SK-N-SH (cell line): Measurements from ENCODE around the gene PDE2A. TPM values are rescaled to one million over a fixed set of nuclear protein-coding genes. Genes with fewer than 3 reads are reported as not detected.

Experiments
- CTCF ChIA-PET: fragments of 300-600, 350-600 bp; formaldehyde crosslinking; extraction: SDS; loops from one replicate; lab custom pipeline; 2021; lab: Yijun Ruan, JAX
- POLR2A ChIA-PET: fragments of 350-600 bp; sonication (Branson Sonifier 250); formaldehyde crosslinking; extraction: SDS; loops from one replicate; lab custom pipeline; 2020; ENCODE audit warnings: antibody characterized with exemption, inconsistent platforms; lab: Yijun Ruan, JAX
- DNase-seq: peaks from one replicate; pipeline ENCODE4 v3.0.0; 2012
- H2AFZ ChIP-seq: fragments of 200-600 bp; sonication (generic); 2 replicates; pipeline ENCODE4 v1.8.1; 2016; ENCODE audit warnings: antibody characterized with exemption, mild to moderate bottlenecking, low read depth
- H3F3A ChIP-seq: fragments of 200-600 bp; sonication (generic); replicated peaks from 2 replicates; pipeline ENCODE3; 2016; ENCODE audit warnings: antibody characterized with exemption, mild to moderate bottlenecking; ENCODE audit not compliant: insufficient read depth
- H3K27ac ChIP-seq, 2 experiments: fragments of 200-500 bp in 1 of 2; fragments of 200-600 bp in 1 of 2; sonication (Bioruptor generic) in 1 of 2; sonication (generic), shearing (Covaris generic) in 1 of 2; 2 replicates each; pipeline versions ENCODE4 v1.5.1 to v1.6.1; 2014 to 2016; ENCODE audit warnings: low read depth in 2 of 2, inconsistent platforms in 1 of 2, low read length in 1 of 2, mild to moderate bottlenecking in 1 of 2, mixed read lengths in 1 of 2
- H3K27me3 ChIP-seq: fragments of 200-600 bp; sonication (generic), shearing (Covaris generic); 2 replicates; pipeline ENCODE4 v1.6.1; 2016; ENCODE audit warnings: mixed run types; ENCODE audit not compliant: insufficient read depth
- H3K36me3 ChIP-seq, 2 experiments: fragments of 200-500 bp in 1 of 2; fragments of 200-600 bp in 1 of 2; sonication (Bioruptor generic) in 1 of 2; sonication (generic) in 1 of 2; replicated peaks in 1 of 2; 2 replicates each; pipeline versions ENCODE3 to v1.5.1; 2014 to 2016; ENCODE audit warnings: low read length in 1 of 2, mild to moderate bottlenecking in 1 of 2; ENCODE audit not compliant: insufficient read depth in 2 of 2, control insufficient read depth in 1 of 2
- H3K4me1 ChIP-seq, 2 experiments: fragments of 200-500 bp in 1 of 2; fragments of 200-600 bp in 1 of 2; sonication (Bioruptor generic) in 1 of 2; sonication (generic), shearing (Covaris generic) in 1 of 2; 2 replicates each; pipeline versions ENCODE4 v1.5.1 to v1.6.1; 2014 to 2016; ENCODE audit warnings: low read depth in 1 of 2, low read length in 1 of 2, mixed run types in 1 of 2; ENCODE audit not compliant: insufficient read depth in 2 of 2, control insufficient read depth in 1 of 2
- H3K4me2 ChIP-seq: fragments of 200-600 bp; sonication (generic), shearing (Covaris generic); 2 replicates; pipeline ENCODE4 v1.6.1; 2017; ENCODE audit warnings: mixed run types
- H3K4me3 ChIP-seq, 2 experiments: fragments of 200-500 bp in 1 of 2; fragments of 200-600 bp in 1 of 2; sonication (Bioruptor generic) in 1 of 2; sonication (generic), shearing (Covaris generic) in 1 of 2; 2 replicates each; pipeline versions ENCODE4 v1.5.1 to v1.8.1; 2014 to 2016; ENCODE audit warnings: low read depth in 2 of 2, inconsistent platforms in 1 of 2, low read length in 1 of 2, mild to moderate bottlenecking in 1 of 2, mixed read lengths in 1 of 2, moderate library complexity in 1 of 2
- H3K79me2 ChIP-seq: fragments of 200-600 bp; sonication (generic); 2 replicates; pipeline ENCODE4 v1.8.1; 2017; ENCODE audit warnings: mild to moderate bottlenecking; ENCODE audit not compliant: insufficient read depth
- H3K9ac ChIP-seq: fragments of 200-600 bp; sonication (generic); 2 replicates; pipeline ENCODE4 v1.6.1; 2017; ENCODE audit warnings: mixed run types
- H3K9me2 ChIP-seq: fragments of 200-600 bp; sonication (generic); 2 replicates; pipeline ENCODE4 v1.6.1; 2017; ENCODE audit warnings: mixed run types
- H3K9me3 ChIP-seq: fragments of 200-600 bp; sonication (generic); 2 replicates; pipeline ENCODE4 v1.6.1; 2017; ENCODE audit warnings: mixed run types, mild to moderate bottlenecking, moderate library complexity
- H4K20me1 ChIP-seq: fragments of 200-600 bp; sonication (generic); 2 replicates; pipeline ENCODE4 v1.6.1; 2017; ENCODE audit warnings: mild to moderate bottlenecking, mixed run types; ENCODE audit not compliant: insufficient read depth
- ELF1 ChIP-seq: IDR thresholded peaks from 2 replicates; pipeline ENCODE4 v1.4.0; 2012
- FOSL2 ChIP-seq: IDR thresholded peaks from 2 replicates; pipeline ENCODE4 v1.4.0; 2012; ENCODE audit warnings: low read depth, mild to moderate bottlenecking, moderate library complexity, borderline replicate concordance
- FOXJ3 ChIP-seq: sonication (generic); formaldehyde crosslinking; IDR thresholded peaks from 2 replicates; pipeline ENCODE4 v1.5.1; 2020; ENCODE audit warnings: mild to moderate bottlenecking, missing genetic modification reagents
- FOXM1 ChIP-seq: IDR thresholded peaks from 2 replicates; pipeline ENCODE4 v1.4.0; 2012; ENCODE audit warnings: low read depth, mild to moderate bottlenecking
- GATA2 ChIP-seq: sonication (generic); formaldehyde crosslinking; IDR thresholded peaks from 2 replicates; pipeline ENCODE4 v1.5.0; 2020; ENCODE audit warnings: mild to moderate bottlenecking, missing genetic modification reagents
- MEF2A ChIP-seq: IDR thresholded peaks from 2 replicates; pipeline ENCODE4 v1.4.0; 2012; ENCODE audit warnings: low read depth, borderline replicate concordance
- MXI1 ChIP-seq: IDR thresholded peaks from 2 replicates; pipeline ENCODE4 v1.6.1; 2012; ENCODE audit warnings: mild to moderate bottlenecking, low read depth, low read length, improper control_type of control experiment
- NRF1 ChIP-seq: IDR thresholded peaks from 2 replicates; pipeline ENCODE4 v1.6.1; 2012; ENCODE audit warnings: low read depth, mild to moderate bottlenecking, low read length
- POLR2AphosphoS5 ChIP-seq: IDR thresholded peaks from 2 replicates; pipeline ENCODE4 v1.6.1; 2012; ENCODE audit warnings: low read depth, low read length
- RAD21 ChIP-seq: IDR thresholded peaks from 2 replicates; pipeline ENCODE4 v1.6.1; 2012; ENCODE audit warnings: mild to moderate bottlenecking, low read length
- SMC3 ChIP-seq: IDR thresholded peaks from 2 replicates; pipeline ENCODE4 v1.6.1; 2012; ENCODE audit warnings: low read depth, low read length, improper control_type of control experiment
- TAF1 ChIP-seq: IDR thresholded peaks from 2 replicates; pipeline ENCODE4 v1.6.1; 2012; ENCODE audit warnings: low read depth, mild to moderate bottlenecking, low read length, moderate library complexity, borderline replicate concordance
- TEAD4 ChIP-seq: IDR thresholded peaks from 2 replicates; pipeline ENCODE4 v1.4.0; 2012; ENCODE audit warnings: mild to moderate bottlenecking, borderline replicate concordance; ENCODE audit not compliant: insufficient read depth
- WGBS: methylation state at CpG from one replicate; pipeline ENCODE4 v1.1.6; 2017; ENCODE audit warnings: low lambda C conversion rate; 5-methylcytosine and 5-hydroxymethylcytosine counted together
- polyA plus RNA-seq, 3 experiments: library from polyadenylated mRNA; depleted of rRNA; stranded (reverse); fragments of >200 nt; gene quantifications; 2 replicates each; pipeline ENCODE4 v1.2.3, GENCODE V29; 2012
- TF ChIP-seq, protein P1 (sequence below): IDR thresholded peaks from 2 replicates; pipeline ENCODE4; 2012
- TF ChIP-seq, protein P2 (sequence below): fragments of 200-600 bp; sonication (generic); IDR thresholded peaks from 2 replicates; pipeline ENCODE4 v1.6.1; 2017; ENCODE audit warnings: antibody characterized with exemption, mild to moderate bottlenecking, moderate library complexity
- TF ChIP-seq, protein P3 (sequence below): IDR thresholded peaks from 2 replicates; pipeline ENCODE4 v1.4.0; 2012; ENCODE audit warnings: low read depth, borderline replicate concordance
- TF ChIP-seq, protein P4 (sequence below): fragments of 150-350 bp; IDR thresholded peaks from 2 replicates; pipeline ENCODE4 v1.6.1; 2017; ENCODE audit warnings: antibody characterized with exemption, low read length, low read depth, borderline replicate concordance

The PDE2A gene
- polyA plus RNA-seq, 1 of the 3 experiments (the other 2 are of a cell fraction), result 0.43 TPM

DNA sequence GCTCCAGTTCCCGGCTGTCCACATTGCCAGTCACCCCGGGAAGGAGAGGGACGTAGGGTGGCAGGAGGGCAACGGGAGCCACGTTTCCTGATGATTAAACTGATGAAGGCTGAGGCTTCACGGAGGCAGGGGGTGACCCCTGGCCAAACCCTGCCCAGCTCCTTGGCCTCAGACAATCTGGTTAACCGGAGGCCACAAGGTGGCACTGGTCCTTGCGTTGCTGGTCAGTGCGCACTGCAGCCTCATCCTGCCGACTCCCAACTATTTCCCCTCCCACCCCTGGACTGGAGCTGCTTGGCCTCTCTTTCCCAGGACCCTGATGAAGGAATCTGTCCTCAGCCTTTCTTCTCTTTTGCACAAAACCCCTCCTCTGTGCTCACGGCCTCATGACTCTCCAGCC, 75.3 kb downstream of the PDE2A start:
- POLR2A ChIA-PET, result interaction anchor here (1.0 to 1.1 kb wide), 2 partner anchors 30 to 84 kb away, joined by 3 to 4 read pairs; no protein-coding TSS in a partner anchor
- peak; percentile 83 for DNase-seq

DNA sequence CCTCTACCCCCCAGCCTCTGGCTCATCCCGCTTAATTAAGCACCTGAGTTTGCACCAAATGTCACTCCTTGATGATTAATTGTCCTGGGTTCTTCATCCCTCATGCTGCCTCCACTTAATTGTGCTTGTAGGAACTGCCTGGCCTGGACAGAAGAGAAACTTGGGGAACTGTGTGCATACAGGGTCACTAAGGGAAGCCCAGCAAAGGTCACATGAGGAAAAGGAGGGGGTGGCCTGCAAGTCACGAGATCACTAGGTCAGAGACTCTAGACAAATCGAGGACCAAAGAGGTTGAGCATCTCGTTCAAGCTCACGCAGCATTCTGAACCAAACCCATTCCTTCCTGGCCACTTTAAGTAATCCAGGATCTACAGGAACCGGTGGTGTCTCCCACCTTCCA, 75.8 kb downstream of the PDE2A start:
- H3K9ac ChIP-seq, result no peak overlapping the region
- no peak for DNase-seq
- no peaks in the 10 kb centered on the region for H3K79me2 ChIP-seq
- no peak overlapping the region for H3K4me2 ChIP-seq
- no peaks in the 10 kb centered on the region for H3K36me3 ChIP-seq
- H4K20me1 ChIP-seq, result no peaks in the 10 kb centered on the region
- ChIA-PET POLR2A (interaction anchor here (1.0 to 1.1 kb wide), 2 partner anchors 31 to 85 kb away, joined by 3 to 4 read pairs; no protein-coding TSS in a partner anchor), CTCF (interaction anchor here (0.5 to 12.6 kb wide), 26 partner anchors 10 to 188 kb away, joined by 3 to 276 read pairs (median 8); no protein-coding TSS in a partner anchor)
- H3F3A ChIP-seq, result no peaks in the 10 kb centered on the region
- no peak overlapping the region for H2AFZ ChIP-seq
- no peaks in the 10 kb centered on the region for H3K9me2 ChIP-seq
- H3K27ac ChIP-seq, result no peak overlapping the region
- WGBS, result 39% methylated on average over 6 of the region's 6 CpGs
- peaks cover 11% of the 10 kb centered on the region for H3K27me3 ChIP-seq
- H3K9me3 ChIP-seq, result no peaks in the 10 kb centered on the region
- no peak overlapping the region for H3K4me3 ChIP-seq
- peaks cover 0 to 20% of the 10 kb centered on the region in 2 experiments; a peak in 1 of 4 replicates for H3K4me1 ChIP-seq
- TF ChIP-seq, protein P1, sequence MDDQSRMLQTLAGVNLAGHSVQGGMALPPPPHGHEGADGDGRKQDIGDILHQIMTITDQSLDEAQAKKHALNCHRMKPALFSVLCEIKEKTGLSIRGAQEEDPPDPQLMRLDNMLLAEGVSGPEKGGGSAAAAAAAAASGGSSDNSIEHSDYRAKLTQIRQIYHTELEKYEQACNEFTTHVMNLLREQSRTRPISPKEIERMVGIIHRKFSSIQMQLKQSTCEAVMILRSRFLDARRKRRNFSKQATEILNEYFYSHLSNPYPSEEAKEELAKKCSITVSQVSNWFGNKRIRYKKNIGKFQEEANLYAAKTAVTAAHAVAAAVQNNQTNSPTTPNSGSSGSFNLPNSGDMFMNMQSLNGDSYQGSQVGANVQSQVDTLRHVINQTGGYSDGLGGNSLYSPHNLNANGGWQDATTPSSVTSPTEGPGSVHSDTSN, result no peak
- TF ChIP-seq MEF2A (no peak), ELF1 (no peak)

More for the DNA sequence above, 75.3 kb downstream of the PDE2A start:
- H3K27me3 ChIP-seq, result peaks cover 11% of the 10 kb centered on the region; the same call in 1 of the 2 replicates
- no peaks in the 10 kb centered on the region for H3F3A ChIP-seq
- H3K9me2 ChIP-seq, result no peaks in the 10 kb centered on the region
- CTCF ChIA-PET, result interaction anchor here (0.5 to 12.6 kb wide), 29 partner anchors 8 to 188 kb away, joined by 3 to 276 read pairs (median 7); no protein-coding TSS in a partner anchor
- peak; percentile 74 for TF ChIP-seq RAD21
- TF ChIP-seq TEAD4, result no peak
- TF ChIP-seq, protein P2, sequence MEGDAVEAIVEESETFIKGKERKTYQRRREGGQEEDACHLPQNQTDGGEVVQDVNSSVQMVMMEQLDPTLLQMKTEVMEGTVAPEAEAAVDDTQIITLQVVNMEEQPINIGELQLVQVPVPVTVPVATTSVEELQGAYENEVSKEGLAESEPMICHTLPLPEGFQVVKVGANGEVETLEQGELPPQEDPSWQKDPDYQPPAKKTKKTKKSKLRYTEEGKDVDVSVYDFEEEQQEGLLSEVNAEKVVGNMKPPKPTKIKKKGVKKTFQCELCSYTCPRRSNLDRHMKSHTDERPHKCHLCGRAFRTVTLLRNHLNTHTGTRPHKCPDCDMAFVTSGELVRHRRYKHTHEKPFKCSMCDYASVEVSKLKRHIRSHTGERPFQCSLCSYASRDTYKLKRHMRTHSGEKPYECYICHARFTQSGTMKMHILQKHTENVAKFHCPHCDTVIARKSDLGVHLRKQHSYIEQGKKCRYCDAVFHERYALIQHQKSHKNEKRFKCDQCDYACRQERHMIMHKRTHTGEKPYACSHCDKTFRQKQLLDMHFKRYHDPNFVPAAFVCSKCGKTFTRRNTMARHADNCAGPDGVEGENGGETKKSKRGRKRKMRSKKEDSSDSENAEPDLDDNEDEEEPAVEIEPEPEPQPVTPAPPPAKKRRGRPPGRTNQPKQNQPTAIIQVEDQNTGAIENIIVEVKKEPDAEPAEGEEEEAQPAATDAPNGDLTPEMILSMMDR, result peak; percentile 46
- TF ChIP-seq TAF1, result no peak
- TF ChIP-seq SMC3, result peak; percentile 75
- H3K36me3 ChIP-seq, result no peaks in the 10 kb centered on the region
- WGBS, result 43% methylated on average over 6 of the region's 11 CpGs
- H3K4me2 ChIP-seq, result no peak overlapping the region
- no peaks in the 10 kb centered on the region for H3K9me3 ChIP-seq
- H4K20me1 ChIP-seq, result no peaks in the 10 kb centered on the region
- H3K79me2 ChIP-seq, result no peaks in the 10 kb centered on the region
- H2AFZ ChIP-seq, result no peak overlapping the region
- peaks cover 0 to 20% of the 10 kb centered on the region in 2 experiments; a peak in 1 of 4 replicates for H3K4me1 ChIP-seq
- H3K27ac ChIP-seq, result no peak overlapping the region
- H3K4me3 ChIP-seq, result no peak overlapping the region
- H3K9ac ChIP-seq, result no peak overlapping the region

DNA sequence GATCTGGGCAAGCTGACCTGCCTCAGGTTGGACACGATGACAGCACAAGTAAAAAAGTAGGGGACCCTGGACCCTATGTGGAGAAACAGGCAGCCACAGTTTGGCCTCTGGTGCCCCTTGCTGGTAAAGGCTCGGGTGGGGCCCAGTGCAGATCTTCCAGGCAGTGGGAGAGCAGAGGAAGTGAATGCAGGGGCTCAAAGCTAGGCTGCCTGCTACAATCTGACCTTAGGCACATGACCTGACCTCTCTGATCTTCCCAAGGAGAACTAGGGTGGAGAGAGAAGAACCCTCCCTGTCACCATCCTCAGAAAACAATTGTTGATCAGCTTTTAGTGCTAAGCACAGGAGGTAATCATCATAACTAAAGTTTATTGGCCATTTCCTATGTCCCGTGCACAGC, 76.5 kb downstream of the PDE2A start:
- ChIA-PET POLR2A (no interaction called here), CTCF (interaction anchor here (1.5 to 12.6 kb wide), 8 partner anchors 10 to 85 kb away, joined by 3 to 276 read pairs (median 36); no protein-coding TSS in a partner anchor)
- H3F3A ChIP-seq, result no peaks in the 10 kb centered on the region
- no peaks in the 10 kb centered on the region for H4K20me1 ChIP-seq
- H3K27me3 ChIP-seq, result peaks cover 15% of the 10 kb centered on the region
- H3K9ac ChIP-seq, result no peak overlapping the region
- no peak overlapping the region for H3K4me3 ChIP-seq
- H2AFZ ChIP-seq, result no peak overlapping the region
- no peak overlapping the region for H3K27ac ChIP-seq
- no peak for DNase-seq
- peaks cover 0 to 20% of the 10 kb centered on the region in 2 experiments; a peak in 1 of 4 replicates for H3K4me1 ChIP-seq
- no peaks in the 10 kb centered on the region for H3K36me3 ChIP-seq
- no peaks in the 10 kb centered on the region for H3K79me2 ChIP-seq
- H3K9me2 ChIP-seq, result no peaks in the 10 kb centered on the region
- no peaks in the 10 kb centered on the region for H3K9me3 ChIP-seq
- 37% methylated on average over 3 of the region's 3 CpGs for WGBS
- H3K4me2 ChIP-seq, result no peak overlapping the region
- TF ChIP-seq TEAD4, result no peak
- TF ChIP-seq, protein P3, sequence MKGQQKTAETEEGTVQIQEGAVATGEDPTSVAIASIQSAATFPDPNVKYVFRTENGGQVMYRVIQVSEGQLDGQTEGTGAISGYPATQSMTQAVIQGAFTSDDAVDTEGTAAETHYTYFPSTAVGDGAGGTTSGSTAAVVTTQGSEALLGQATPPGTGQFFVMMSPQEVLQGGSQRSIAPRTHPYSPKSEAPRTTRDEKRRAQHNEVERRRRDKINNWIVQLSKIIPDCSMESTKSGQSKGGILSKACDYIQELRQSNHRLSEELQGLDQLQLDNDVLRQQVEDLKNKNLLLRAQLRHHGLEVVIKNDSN, result no peak
- TF ChIP-seq GATA2 (CRISPR knock-in tag), result no peak
- no peak for TF ChIP-seq FOSL2
- no peak for TF ChIP-seq MXI1
- TF ChIP-seq FOXJ3 (CRISPR knock-in tag), result no peak
- TF ChIP-seq, protein P4, sequence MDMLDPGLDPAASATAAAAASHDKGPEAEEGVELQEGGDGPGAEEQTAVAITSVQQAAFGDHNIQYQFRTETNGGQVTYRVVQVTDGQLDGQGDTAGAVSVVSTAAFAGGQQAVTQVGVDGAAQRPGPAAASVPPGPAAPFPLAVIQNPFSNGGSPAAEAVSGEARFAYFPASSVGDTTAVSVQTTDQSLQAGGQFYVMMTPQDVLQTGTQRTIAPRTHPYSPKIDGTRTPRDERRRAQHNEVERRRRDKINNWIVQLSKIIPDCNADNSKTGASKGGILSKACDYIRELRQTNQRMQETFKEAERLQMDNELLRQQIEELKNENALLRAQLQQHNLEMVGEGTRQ, result no peak
- no peak for TF ChIP-seq FOXM1
- TF ChIP-seq TAF1, result no peak
- TF ChIP-seq ELF1, result no peak
- no peak for TF ChIP-seq NRF1
- no peak for TF ChIP-seq POLR2AphosphoS5
